ENCODE measurements around the gene ADARB2. TPM values are rescaled to one million over a fixed set of nuclear protein-coding genes. Genes with fewer than 3 reads are reported as not detected.

The ADARB2 gene
- total RNA-seq, 6 experiments from 2014 or later, result not detected

DNA sequence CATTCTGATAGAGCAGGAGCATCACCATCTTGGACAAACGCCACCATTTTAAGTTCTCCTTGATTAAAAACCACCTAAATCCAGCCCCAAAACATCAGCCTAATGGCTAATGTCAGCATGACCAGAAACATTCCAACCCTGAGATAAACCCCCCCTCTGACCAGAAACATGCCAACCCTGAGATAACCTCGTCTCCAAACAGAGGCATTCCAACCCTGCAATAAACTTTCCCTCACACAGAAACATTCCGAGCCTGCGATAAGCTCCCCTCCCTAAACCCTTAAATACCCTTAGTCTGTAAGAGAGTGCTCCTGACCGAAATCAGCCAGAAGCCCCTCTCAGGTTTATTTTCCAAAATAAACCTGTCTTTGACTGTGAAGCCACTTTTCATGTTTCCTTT lies 76.5 kb downstream of the ADARB2 start:
- Mint-ChIP-seq H3K9me3 (peaks cover 44% of the 10 kb centered on the region), H3K36me3 (ENCODE audit: low read depth) (0 out of 2 replicates have a peak, but pooled peaks cover 6% of the 10 kb centered on the region), H3K4me1 (ENCODE audit: low read depth) (no peaks in the 10 kb centered on the region), H3K4me3 (no peak overlapping the region), H3K27ac (no peak overlapping the region), H3K27me3 (ENCODE audit: insufficient read depth) (no peaks in the 10 kb centered on the region; the same call in 1 of the 2 replicates)
- no peak for DNase-seq
- TF ChIP-seq, protein P1, sequence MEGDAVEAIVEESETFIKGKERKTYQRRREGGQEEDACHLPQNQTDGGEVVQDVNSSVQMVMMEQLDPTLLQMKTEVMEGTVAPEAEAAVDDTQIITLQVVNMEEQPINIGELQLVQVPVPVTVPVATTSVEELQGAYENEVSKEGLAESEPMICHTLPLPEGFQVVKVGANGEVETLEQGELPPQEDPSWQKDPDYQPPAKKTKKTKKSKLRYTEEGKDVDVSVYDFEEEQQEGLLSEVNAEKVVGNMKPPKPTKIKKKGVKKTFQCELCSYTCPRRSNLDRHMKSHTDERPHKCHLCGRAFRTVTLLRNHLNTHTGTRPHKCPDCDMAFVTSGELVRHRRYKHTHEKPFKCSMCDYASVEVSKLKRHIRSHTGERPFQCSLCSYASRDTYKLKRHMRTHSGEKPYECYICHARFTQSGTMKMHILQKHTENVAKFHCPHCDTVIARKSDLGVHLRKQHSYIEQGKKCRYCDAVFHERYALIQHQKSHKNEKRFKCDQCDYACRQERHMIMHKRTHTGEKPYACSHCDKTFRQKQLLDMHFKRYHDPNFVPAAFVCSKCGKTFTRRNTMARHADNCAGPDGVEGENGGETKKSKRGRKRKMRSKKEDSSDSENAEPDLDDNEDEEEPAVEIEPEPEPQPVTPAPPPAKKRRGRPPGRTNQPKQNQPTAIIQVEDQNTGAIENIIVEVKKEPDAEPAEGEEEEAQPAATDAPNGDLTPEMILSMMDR (IDR thresholded peaks at IDR 0.05), result no peak

- peaks cover 47% of the 10 kb centered on the region for H3K9me3 Mint-ChIP-seq
- 0 out of 2 replicates have a peak, but pooled peaks cover 6% of the 10 kb centered on the region for H3K36me3 Mint-ChIP-seq (ENCODE audit: low read depth)
- TF ChIP-seq, protein P1 (IDR thresholded peaks at IDR 0.05), result no peak
- no peak overlapping the region for H3K27ac Mint-ChIP-seq
- H3K27me3 Mint-ChIP-seq (ENCODE audit: insufficient read depth), result no peaks in the 10 kb centered on the region; the same call in 1 of the 2 replicates
- H3K4me3 Mint-ChIP-seq, result no peak overlapping the region
- no peaks in the 10 kb centered on the region for H3K4me1 Mint-ChIP-seq (ENCODE audit: low read depth)
- no peak for DNase-seq
Observed at GRCh38 chr10:1660386-1660785, 76.9 kb downstream of the ADARB2 start.

DNA sequence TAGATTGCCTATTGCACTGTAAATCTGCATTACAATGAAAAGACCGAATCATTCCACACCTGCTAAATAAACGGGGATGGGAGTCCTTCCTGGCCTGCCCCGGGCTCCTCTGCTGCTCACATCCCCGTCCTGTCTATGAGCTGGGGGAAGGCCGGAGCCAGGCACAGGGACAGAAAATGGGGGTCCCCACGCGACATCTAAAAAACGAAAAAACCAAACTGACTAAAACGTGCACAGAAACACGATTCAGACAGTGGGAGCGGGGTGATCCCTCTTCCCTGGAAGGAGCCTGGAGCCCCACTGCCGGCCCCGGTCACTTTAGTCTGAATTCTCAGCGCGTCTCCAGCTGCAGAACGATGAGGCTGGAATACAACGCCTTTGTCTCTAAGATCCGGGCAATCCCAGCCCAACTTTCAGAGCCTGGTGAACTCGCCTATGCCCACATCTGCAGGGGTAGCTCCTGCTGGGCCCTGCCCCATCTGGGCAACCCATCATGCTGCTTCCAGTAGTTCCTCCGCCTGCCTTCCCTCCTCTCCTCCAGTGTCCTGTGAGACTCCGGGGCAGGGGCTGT lies 78.0 kb downstream of the ADARB2 start:
- Mint-ChIP-seq H3K27ac (no peak overlapping the region), H3K9me3 (peaks cover 50% of the 10 kb centered on the region), H3K36me3 (ENCODE audit: low read depth) (0 out of 2 replicates have a peak, but pooled peaks cover 6% of the 10 kb centered on the region), H3K4me3 (no peak overlapping the region), H3K27me3 (ENCODE audit: insufficient read depth) (no peaks in the 10 kb centered on the region; the same call in 1 of the 2 replicates), H3K4me1 (ENCODE audit: low read depth) (no peaks in the 10 kb centered on the region)
- TF ChIP-seq, protein P1 (IDR thresholded peaks at IDR 0.05), result no peak
- DNase-seq, result no peak

DNA sequence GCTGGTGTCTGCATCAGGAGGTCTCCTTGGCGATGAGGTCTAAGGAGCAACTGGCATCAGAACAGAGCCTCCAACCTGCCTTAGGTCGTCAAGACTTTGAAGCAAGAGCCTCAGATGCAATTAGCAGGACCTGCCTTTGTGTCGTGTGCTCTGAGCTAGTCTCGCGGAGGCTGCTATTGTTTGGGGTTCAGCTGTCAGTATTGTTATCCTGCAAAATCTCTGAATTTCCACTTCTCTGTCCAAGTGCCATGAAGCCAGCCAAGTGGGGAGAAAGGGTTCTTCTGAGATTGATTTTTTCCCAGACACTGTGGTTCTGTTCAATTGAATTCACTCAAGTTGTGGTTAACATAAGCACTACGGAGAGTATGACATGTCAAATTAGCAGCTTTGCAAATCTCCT lies 78.7 kb downstream of the ADARB2 start:
- Mint-ChIP-seq H3K9me3 (peaks cover 48% of the 10 kb centered on the region), H3K4me1 (ENCODE audit: low read depth) (no peaks in the 10 kb centered on the region), H3K27ac (no peak overlapping the region), H3K4me3 (no peak overlapping the region), H3K36me3 (ENCODE audit: low read depth) (0 out of 2 replicates have a peak, but pooled peaks cover 6% of the 10 kb centered on the region), H3K27me3 (ENCODE audit: insufficient read depth) (no peaks in the 10 kb centered on the region; the same call in 1 of the 2 replicates)
- TF ChIP-seq, protein P1 (IDR thresholded peaks at IDR 0.05), result no peak
- DNase-seq, result no peak

- H3K27me3 Mint-ChIP-seq (ENCODE audit: insufficient read depth), result no peaks in the 10 kb centered on the region; the same call in 1 of the 2 replicates
- DNase-seq, result no peak
- H3K36me3 Mint-ChIP-seq (ENCODE audit: low read depth), result 0 out of 2 replicates have a peak, but pooled peaks cover 6% of the 10 kb centered on the region
- no peak overlapping the region for H3K27ac Mint-ChIP-seq
- TF ChIP-seq, protein P1 (IDR thresholded peaks at IDR 0.05), result no peak
- H3K9me3 Mint-ChIP-seq, result peaks cover 46% of the 10 kb centered on the region
- no peak overlapping the region for H3K4me3 Mint-ChIP-seq
- no peaks in the 10 kb centered on the region for H3K4me1 Mint-ChIP-seq (ENCODE audit: low read depth)
Observed at GRCh38 chr10:1657479-1657878, 79.8 kb downstream of the ADARB2 start.

Data from HFFc6 (cell line).